Parathyroid adenoma (tissue), 2 donors: ENCODE measurements around the gene SLC6A20.

Experiments used
- H2AFZ ChIP-seq: fragments of 300-600 bp; sonication (generic); one replicate; pipeline ENCODE4 v1.7.0; 2017; ENCODE audit warnings: antibody characterized with exemption, mild to moderate bottlenecking
- H3K27ac ChIP-seq: fragments of 300-600 bp; sonication (generic); one replicate; pipeline ENCODE4 v1.7.0; 2017
- H3K27me3 ChIP-seq: fragments of 300-600 bp; sonication (generic); one replicate; pipeline ENCODE4 v1.7.0; 2017; ENCODE audit warnings: low read length; ENCODE audit not compliant: control insufficient read depth, insufficient read depth
- H3K36me3 ChIP-seq: fragments of 300-600 bp; sonication (generic); one replicate; pipeline ENCODE4 v1.7.0; 2017; ENCODE audit warnings: low read length; ENCODE audit not compliant: control insufficient read depth, insufficient read depth
- H3K4me1 ChIP-seq: fragments of 300-600 bp; sonication (generic); one replicate; pipeline ENCODE4 v1.7.0; 2017; ENCODE audit warnings: control low read depth
- H3K4me2 ChIP-seq: fragments of 300-600 bp; sonication (generic); one replicate; pipeline ENCODE4 v1.7.0; 2017; ENCODE audit warnings: low read length
- H3K4me3 ChIP-seq: fragments of 300-600 bp; sonication (generic); one replicate; pipeline ENCODE4 v1.7.0; 2017; ENCODE audit warnings: low read depth, low read length
- H3K79me2 ChIP-seq: fragments of 300-600 bp; sonication (generic); one replicate; pipeline ENCODE4 v1.7.0; 2017; ENCODE audit warnings: control low read depth
- H3K9ac ChIP-seq: fragments of 300-600 bp; sonication (generic); one replicate; pipeline ENCODE4 v1.7.0; 2017; ENCODE audit warnings: mild to moderate bottlenecking
- H3K9me3 ChIP-seq: fragments of 300-600 bp; sonication (generic); one replicate; pipeline ENCODE4 v1.7.0; 2017; ENCODE audit warnings: low read length; ENCODE audit not compliant: control insufficient read depth
- TF ChIP-seq, protein P1 (sequence below): fragments of 300-600 bp; sonication (generic); IDR thresholded peaks from one replicate; pipeline ENCODE4 v1.7.0; 2017; ENCODE audit warnings: antibody characterized with exemption, mild to moderate bottlenecking
- donor health status: primary hyperparathyroidism.

SLC6A20 gene

DNA sequence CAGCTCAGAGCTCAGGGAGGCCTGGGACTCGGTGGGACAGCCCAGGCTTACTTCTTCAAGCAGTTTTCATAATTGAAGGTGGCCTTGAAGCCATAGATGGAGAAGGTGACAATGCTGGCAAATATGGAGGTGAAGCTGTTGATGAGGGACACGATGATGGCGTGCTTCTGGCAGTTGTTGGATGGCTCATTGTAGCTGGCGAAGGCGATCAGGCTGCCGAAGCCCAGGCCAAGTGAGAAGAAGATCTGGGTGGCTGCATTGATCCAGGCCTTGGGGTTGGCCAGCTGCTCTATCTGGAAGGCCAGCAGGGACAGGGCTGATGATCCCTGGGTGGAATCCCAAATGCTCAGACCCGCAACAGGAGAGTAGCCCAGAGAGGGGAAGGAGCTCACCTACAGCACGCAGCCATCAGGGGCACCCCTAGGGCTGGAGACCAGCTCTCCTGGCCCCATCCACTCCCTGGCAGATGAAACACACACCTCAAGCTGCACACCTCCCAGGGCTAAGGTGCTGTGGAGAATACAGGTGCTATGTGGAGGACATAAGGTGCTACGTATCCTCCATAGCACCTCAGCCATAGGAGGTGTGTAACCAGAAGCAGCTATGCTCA, 25.1 kb downstream of the SLC6A20 start:
- H3K36me3 ChIP-seq, result no peaks in the 10 kb centered on the region
- no peak overlapping the region for H3K9ac ChIP-seq
- H3K27me3 ChIP-seq, result no peaks in the 10 kb centered on the region
- H3K4me2 ChIP-seq, result no peak overlapping the region
- H3K4me1 ChIP-seq, result no peaks in the 10 kb centered on the region
- H3K9me3 ChIP-seq, result no peaks in the 10 kb centered on the region
- H3K4me3 ChIP-seq, result no peak overlapping the region
- no peak overlapping the region for H3K27ac ChIP-seq
- H2AFZ ChIP-seq, result no peak overlapping the region
- TF ChIP-seq, protein P1, sequence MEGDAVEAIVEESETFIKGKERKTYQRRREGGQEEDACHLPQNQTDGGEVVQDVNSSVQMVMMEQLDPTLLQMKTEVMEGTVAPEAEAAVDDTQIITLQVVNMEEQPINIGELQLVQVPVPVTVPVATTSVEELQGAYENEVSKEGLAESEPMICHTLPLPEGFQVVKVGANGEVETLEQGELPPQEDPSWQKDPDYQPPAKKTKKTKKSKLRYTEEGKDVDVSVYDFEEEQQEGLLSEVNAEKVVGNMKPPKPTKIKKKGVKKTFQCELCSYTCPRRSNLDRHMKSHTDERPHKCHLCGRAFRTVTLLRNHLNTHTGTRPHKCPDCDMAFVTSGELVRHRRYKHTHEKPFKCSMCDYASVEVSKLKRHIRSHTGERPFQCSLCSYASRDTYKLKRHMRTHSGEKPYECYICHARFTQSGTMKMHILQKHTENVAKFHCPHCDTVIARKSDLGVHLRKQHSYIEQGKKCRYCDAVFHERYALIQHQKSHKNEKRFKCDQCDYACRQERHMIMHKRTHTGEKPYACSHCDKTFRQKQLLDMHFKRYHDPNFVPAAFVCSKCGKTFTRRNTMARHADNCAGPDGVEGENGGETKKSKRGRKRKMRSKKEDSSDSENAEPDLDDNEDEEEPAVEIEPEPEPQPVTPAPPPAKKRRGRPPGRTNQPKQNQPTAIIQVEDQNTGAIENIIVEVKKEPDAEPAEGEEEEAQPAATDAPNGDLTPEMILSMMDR, result no peak
- no peaks in the 10 kb centered on the region for H3K79me2 ChIP-seq

DNA sequence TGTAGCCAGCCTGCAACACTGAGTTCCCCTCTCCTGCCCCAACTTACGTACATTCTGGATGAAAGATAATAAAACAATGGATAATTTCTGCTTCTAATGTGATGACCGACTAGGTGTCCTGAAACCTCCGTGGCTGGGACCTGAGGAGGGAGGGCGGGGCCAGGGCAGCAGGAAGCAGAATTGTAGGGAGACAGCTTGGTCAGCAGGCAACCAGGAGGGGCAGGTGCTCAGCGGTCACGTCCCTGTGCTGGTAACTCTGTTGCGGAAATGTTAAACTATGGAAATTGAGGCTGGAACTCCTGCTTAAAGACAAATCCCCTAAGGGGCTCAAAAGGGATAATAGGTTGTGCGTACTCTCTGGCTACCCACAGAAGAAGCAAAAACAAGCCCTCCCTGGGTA, 30.4 kb downstream of the SLC6A20 start:
- Histone ChIP-seq H3K4me1 (no peaks in the 10 kb centered on the region), H3K9me3 (no peaks in the 10 kb centered on the region)
- TF ChIP-seq, protein P1, result no peak

DNA sequence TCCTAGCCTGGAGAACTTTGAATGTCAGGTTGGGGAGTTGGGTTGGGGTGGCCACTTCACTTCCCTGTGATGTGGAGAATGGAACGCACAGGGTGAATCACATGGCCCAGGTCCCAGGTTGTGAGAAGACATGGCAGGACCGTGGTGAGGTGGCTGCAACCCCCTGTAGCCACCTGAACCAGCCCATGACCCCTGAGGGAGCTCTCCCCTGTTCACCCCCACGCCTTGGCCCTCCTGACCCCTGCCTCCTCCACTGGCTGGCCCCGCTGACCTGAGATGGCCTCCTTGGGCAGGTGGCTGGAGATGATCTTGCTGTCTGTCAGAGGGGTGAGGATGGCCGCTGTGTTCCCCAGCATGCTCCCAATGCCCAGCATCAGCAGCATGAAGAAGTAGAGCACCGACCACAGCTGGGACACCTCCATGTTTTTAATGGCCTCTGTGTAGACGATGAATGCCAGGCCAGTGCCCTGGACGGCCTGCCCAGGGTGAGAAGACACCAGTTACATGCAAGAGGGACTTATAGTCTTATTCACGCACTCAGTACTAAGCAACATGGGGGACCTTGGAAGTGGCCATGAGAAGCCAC, 31.0 kb downstream of the SLC6A20 start:
- Histone ChIP-seq H3K27ac (no peak overlapping the region), H3K36me3 (no peaks in the 10 kb centered on the region), H3K4me3 (no peak overlapping the region), H3K4me1 (no peaks in the 10 kb centered on the region), H3K27me3 (no peaks in the 10 kb centered on the region), H3K79me2 (no peaks in the 10 kb centered on the region), H3K9ac (no peak overlapping the region), H3K9me3 (no peaks in the 10 kb centered on the region), H3K4me2 (no peak overlapping the region), H2AFZ (no peak overlapping the region)
- TF ChIP-seq, protein P1, result no peak

More for the DNA sequence above, 30.4 kb downstream of the SLC6A20 start:
- no peak overlapping the region for H3K4me2 ChIP-seq
- H3K79me2 ChIP-seq, result no peaks in the 10 kb centered on the region
- H3K9ac ChIP-seq, result no peak overlapping the region
- H2AFZ ChIP-seq, result no peak overlapping the region
- H3K27me3 ChIP-seq, result no peaks in the 10 kb centered on the region
- H3K27ac ChIP-seq, result no peak overlapping the region
- no peaks in the 10 kb centered on the region for H3K36me3 ChIP-seq
- H3K4me3 ChIP-seq, result no peak overlapping the region

DNA sequence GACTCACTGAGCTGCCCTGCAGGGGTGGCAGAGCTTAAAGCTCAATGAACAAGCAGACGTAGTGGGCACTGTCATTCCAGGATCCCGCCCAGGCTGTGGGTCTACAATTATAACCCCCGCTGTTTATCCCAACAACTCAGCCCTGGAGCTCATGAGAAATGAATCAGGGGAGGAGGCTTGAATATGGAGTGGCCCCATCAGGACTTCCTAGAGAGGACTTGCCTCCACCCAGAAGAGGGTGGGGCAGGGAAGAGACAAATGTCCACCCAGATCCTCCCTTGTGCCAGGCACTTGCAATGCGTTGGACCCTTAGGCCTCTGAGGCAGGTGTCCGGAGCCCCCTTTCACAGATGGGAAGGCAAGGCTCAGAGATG, 33.0 kb downstream of the SLC6A20 start:
- Histone ChIP-seq H2AFZ (no peak overlapping the region), H3K9me3 (no peaks in the 10 kb centered on the region), H3K79me2 (no peaks in the 10 kb centered on the region), H3K27me3 (no peaks in the 10 kb centered on the region), H3K9ac (no peak overlapping the region), H3K27ac (no peak overlapping the region), H3K4me1 (no peaks in the 10 kb centered on the region), H3K4me3 (no peak overlapping the region), H3K36me3 (no peaks in the 10 kb centered on the region), H3K4me2 (no peak overlapping the region)
- TF ChIP-seq, protein P1, result no peak
